HG02678 (cell line): ENCODE results near the gene NRN1L.

ENCODE experiments used
- ATAC-seq: cut with Tn5 transposase; IDR thresholded peaks from one replicate; pipeline ENCODE4 v1.9.1; 2021; ENCODE audit warnings: mild to moderate bottlenecking, moderate library complexity; ENCODE audit not compliant: unreplicated experiment

NRN1L gene

GRCh38 chr16:67934306-67935100, 49.8 kb downstream of the NRN1L start:
- no peak for ATAC-seq

GRCh38 chr16:67935101-67935401, 50.4 kb downstream of the NRN1L start:
- ATAC-seq, result no peak

- ATAC-seq, result peak; percentile 92
Measured at GRCh38 chr16:67935402-67936123, 50.9 kb downstream of the NRN1L start.
